Measurements from ENCODE around the gene CASP4. TPM values are rescaled to one million over a fixed set of nuclear protein-coding genes. Genes with fewer than 3 reads are reported as not detected.

The CASP4 gene
- total RNA-seq = 1.9 TPM

GRCh38 chr11:104968355-104968855, at the start of gene CASP4:
Gene CASP4, minus strand, starts transcription at chr11:104968574. Its CDS starts 49 bp downstream, at chr11:104968525.

DNA sequence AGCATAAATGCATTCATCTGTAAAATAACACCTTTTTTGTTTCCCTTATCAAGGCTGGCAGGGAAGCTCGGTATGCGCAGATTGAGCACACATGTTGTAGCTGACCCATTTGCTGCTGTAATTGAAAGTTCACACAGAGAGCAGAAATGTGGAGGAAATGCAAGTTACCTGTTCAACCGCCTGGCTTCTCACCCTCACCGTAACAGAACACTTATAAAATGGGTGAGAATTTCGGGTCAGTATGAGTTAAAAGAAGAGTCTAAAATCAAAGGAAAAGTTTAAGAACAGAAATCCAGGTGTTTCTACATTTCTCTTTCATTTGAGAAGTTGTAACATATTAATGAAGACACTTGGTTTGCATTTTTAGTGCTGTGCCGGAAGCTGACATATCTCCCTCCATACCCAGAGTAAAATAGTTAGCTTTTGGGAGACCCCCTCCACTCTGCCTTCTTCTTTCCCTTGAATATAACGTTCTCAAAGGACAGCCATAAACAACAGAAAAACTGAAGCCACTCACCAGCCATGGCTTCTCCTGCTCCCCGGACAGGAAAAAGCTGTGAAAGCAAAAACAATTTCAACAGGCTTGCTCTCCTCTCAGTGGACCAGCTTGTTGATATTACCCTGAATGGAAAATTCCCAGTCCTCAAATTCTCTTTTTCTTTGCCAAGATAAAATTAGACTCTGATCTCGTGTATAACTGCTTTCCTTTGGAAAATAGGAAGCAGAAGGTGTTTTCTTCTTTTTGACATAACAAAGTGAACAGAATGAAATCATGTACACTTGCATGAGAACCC, 70.3 kb downstream of the CASP4 start, which contains the start of gene CASP12:
CASP12 (minus strand) TSS at position 570 of the 794 bp plus-strand sequence.

Other genes with a start within 250 kb of the CASP4 start
- gene CASP12, start 70.1 kb downstream of the CASP4 start, total RNA-seq = not detected
- not detected for gene CASP5, start 54.6 kb upstream of the CASP4 start, total RNA-seq
- gene CASP1, start 66.6 kb upstream of the CASP4 start, total RNA-seq = 4.4 TPM
- not detected for gene CARD16, start 76.8 kb upstream of the CASP4 start, total RNA-seq
- not detected for gene CARD18, start 171.2 kb upstream of the CASP4 start, total RNA-seq